Right lobe of liver (tissue), 6 donors: ENCODE measurements around the gene PRRG4. TPM values are rescaled to one million over a fixed set of nuclear protein-coding genes. Genes with fewer than 3 reads are reported as not detected.

Experiments
- ATAC-seq, 4 donors: fragments of 200-7000 bp; cut with Tn5 transposase; one replicate each; pipeline ENCODE4 v1.9.1; 2020; ENCODE audit warnings: mild to moderate bottlenecking in 4 of 4, moderate library complexity in 4 of 4
- DNase-seq, 3 donors: peaks; one replicate each; pipeline ENCODE4 v3.0.0-alpha.2; 2020
- H3K27ac ChIP-seq, 3 donors: fragments of 200-600 bp; one replicate each; pipeline ENCODE4 v1.8.0; 2022
- H3K27me3 ChIP-seq, 2 donors: fragments of 200-600 bp; one replicate each; pipeline ENCODE4 v1.8.0; 2022
- H3K36me3 ChIP-seq, 4 donors: fragments of 200-600 bp; sonication (generic) in 1 of 4; one replicate each; pipeline versions ENCODE4 v1.5.1 to v1.8.0; 2017 to 2022; ENCODE audit warnings: control low read depth in 1 of 4
- H3K4me1 ChIP-seq, 4 donors: fragments of 200-600 bp; sonication (generic) in 1 of 4; one replicate each; pipeline versions ENCODE4 v1.5.1 to v1.8.0; 2017 to 2022; ENCODE audit warnings: control low read depth in 1 of 4
- H3K4me3 ChIP-seq, 3 donors: fragments of 200-600 bp; one replicate each; pipeline ENCODE4 v1.8.0; 2022
- H3K9me3 ChIP-seq, 4 donors: fragments of 200-600 bp; sonication (generic) in 1 of 4; one replicate each; pipeline versions ENCODE4 v1.5.1 to v1.8.0; 2017 to 2022; ENCODE audit warnings: control low read depth in 1 of 4
- CTCF ChIP-seq, 4 donors: fragments of 200-600 bp in 3 of 4; fragments of 450-650 bp in 1 of 4; IDR thresholded peaks; one replicate each; pipeline versions ENCODE4 v1.5.1 to v1.8.0; 2016 to 2022; ENCODE audit warnings: antibody characterized with exemption in 4 of 4, mild to moderate bottlenecking in 2 of 4
- POLR2A ChIP-seq: fragments of 450-650 bp; IDR thresholded peaks from one replicate; pipeline ENCODE4 v1.6.1; 2017; ENCODE audit warnings: antibody characterized with exemption, mild to moderate bottlenecking
- whole genome bisulfite sequencing: methylation state at CpG from one replicate; pipeline ENCODE4 v1.1.6; 2018; ENCODE audit warnings: low coverage, low lambda C conversion rate; ENCODE audit not compliant: insufficient coverage; ENCODE audit errors: missing lambda C conversion rate; 5-methylcytosine and 5-hydroxymethylcytosine counted together
- intact Hi-C, 2 donors: fragments of 100-400 bp; cut with DNase I; formaldehyde crosslinking; loops; one replicate each; pipeline versions ENCODE4 v1.11.2 to v1.14.1; 2022
- total RNA-seq, 6 experiments: library from RNA; depleted of rRNA in 2 of 6; stranded (reverse); fragments of >200 nt in 2 of 6; fragmentation: NEBNext Ultra II Directional in 3 of 6; extraction: Animal tissue kit (Norgen Biotek cat#: 25700) in 3 of 6; gene quantifications; one replicate each; pipeline versions ENCODE4 v1.1.0 to v1.2.4, GENCODE V29; 2016 to 2023
- donor health status: DM: no; HTN: yes; CAD: no.
- donor health status: DM: no; HTN: no; CAD: no.
- donor health status: DM: no; HTN: no; CAD: no.
- donor health status: DM: no; HTN: yes; CAD: no.
- donor health status: DM: no; HTN: yes; CAD: no.

Gene PRRG4
- total RNA-seq, 6 experiments from 2014 or later = 4.7 to 13.6 (median 9.5) TPM

GRCh38 chr11:32893093-32893342 is 63.3 kb downstream of the PRRG4 start:
- Histone ChIP-seq H3K4me3 (peak overlapping the region; percentile 78 to 95 (median 90)), H3K27ac (peak overlapping the region; percentile 69 to 97 (median 96)), H3K36me3 (no peaks in the 10 kb centered on the region), H3K4me1 (peaks cover 0 to 7% (median 0%) of the 10 kb centered on the region in 4 donors), H3K9me3 (no peaks in the 10 kb centered on the region), H3K27me3 (no peaks in the 10 kb centered on the region)
- no peak for TF ChIP-seq CTCF (IDR thresholded peaks at IDR 0.05)
- TF ChIP-seq POLR2A = no peak
- WGBS = no CpG with 5 or more reads among the region's 32 CpGs
- intact Hi-C loops = no loop called here
- ATAC-seq (no peak), DNase-seq (no peak)

- no peaks in the 10 kb centered on the region for H3K9me3 ChIP-seq
- DNase-seq = peak; percentile 60 to 66 (median 61)
- TF ChIP-seq POLR2A = no peak
- peak; percentile 19 to 53 (median 40) for TF ChIP-seq CTCF (IDR thresholded peaks at IDR 0.05)
- H3K27ac ChIP-seq = peak overlapping the region; percentile 69 to 97 (median 92)
- WGBS = under 1% methylated on average over 29 of the region's 66 CpGs
- ATAC-seq = peak; percentile 49 to 64 (median 55)
- H3K4me3 ChIP-seq = peak overlapping the region; percentile 78 to 95 (median 90)
- peaks cover 0 to 7% (median 0%) of the 10 kb centered on the region in 4 donors for H3K4me1 ChIP-seq
- no peaks in the 10 kb centered on the region for H3K36me3 ChIP-seq
- intact Hi-C loops = no loop called here
- H3K27me3 ChIP-seq = no peaks in the 10 kb centered on the region
Measured at GRCh38 chr11:32893343-32894148, 63.8 kb downstream of the PRRG4 start.

- Histone ChIP-seq H3K9me3 (no peaks in the 10 kb centered on the region), H3K27me3 (no peaks in the 10 kb centered on the region), H3K36me3 (no peaks in the 10 kb centered on the region), H3K27ac (peak overlapping the region; percentile 69 to 97 (median 92)), H3K4me1 (peaks cover 0 to 7% (median 0%) of the 10 kb centered on the region in 4 donors), H3K4me3 (peak overlapping the region; percentile 78 to 95 (median 90))
- DNase-seq = no peak
- no peak for TF ChIP-seq CTCF (IDR thresholded peaks at IDR 0.05)
- TF ChIP-seq POLR2A = peak; percentile 61
- peak; percentile 58 to 72 (median 62) for ATAC-seq
- WGBS = 4% methylated on average over 14 of the region's 14 CpGs
- intact Hi-C loops = no loop called here
Measured at GRCh38 chr11:32894149-32894827, 64.6 kb downstream of the PRRG4 start.

- intact Hi-C loops = no loop called here
- 91% methylated on average over 3 of the region's 3 CpGs for WGBS
Measured at GRCh38 chr11:32894921-32895320, 65.2 kb downstream of the PRRG4 start.

More at GRCh38 chr11:32894921-32895320, 65.2 kb downstream of the PRRG4 start:
- ATAC-seq = no peak
- Histone ChIP-seq H3K27ac (peak overlapping the region in 2 of 3 donors; percentile 92 to 97), H3K4me1 (peaks cover 0 to 7% (median 0%) of the 10 kb centered on the region in 4 donors), H3K27me3 (no peaks in the 10 kb centered on the region), H3K9me3 (no peaks in the 10 kb centered on the region), H3K36me3 (no peaks in the 10 kb centered on the region), H3K4me3 (no peak overlapping the region)
- TF ChIP-seq POLR2A = no peak
- no peak for TF ChIP-seq CTCF (IDR thresholded peaks at IDR 0.05)
- no peak for DNase-seq
